GM12875 (cell line): Measurements from ENCODE around the gene OPN4.

Experiments
- H3K4me3 ChIP-seq: one replicate; pipeline ENCODE4 v1.5.1; 2011; ENCODE audit warnings: low read depth, low read length, control low read depth
- TF ChIP-seq, protein P1 (sequence below): IDR thresholded peaks from 2 replicates; pipeline ENCODE4 v1.5.1; 2011; ENCODE audit warnings: low read depth, mild to moderate bottlenecking, control low read depth, inconsistent platforms, low read length, moderate library complexity, borderline replicate concordance; ENCODE audit not compliant: insufficient read depth

Gene OPN4

DNA sequence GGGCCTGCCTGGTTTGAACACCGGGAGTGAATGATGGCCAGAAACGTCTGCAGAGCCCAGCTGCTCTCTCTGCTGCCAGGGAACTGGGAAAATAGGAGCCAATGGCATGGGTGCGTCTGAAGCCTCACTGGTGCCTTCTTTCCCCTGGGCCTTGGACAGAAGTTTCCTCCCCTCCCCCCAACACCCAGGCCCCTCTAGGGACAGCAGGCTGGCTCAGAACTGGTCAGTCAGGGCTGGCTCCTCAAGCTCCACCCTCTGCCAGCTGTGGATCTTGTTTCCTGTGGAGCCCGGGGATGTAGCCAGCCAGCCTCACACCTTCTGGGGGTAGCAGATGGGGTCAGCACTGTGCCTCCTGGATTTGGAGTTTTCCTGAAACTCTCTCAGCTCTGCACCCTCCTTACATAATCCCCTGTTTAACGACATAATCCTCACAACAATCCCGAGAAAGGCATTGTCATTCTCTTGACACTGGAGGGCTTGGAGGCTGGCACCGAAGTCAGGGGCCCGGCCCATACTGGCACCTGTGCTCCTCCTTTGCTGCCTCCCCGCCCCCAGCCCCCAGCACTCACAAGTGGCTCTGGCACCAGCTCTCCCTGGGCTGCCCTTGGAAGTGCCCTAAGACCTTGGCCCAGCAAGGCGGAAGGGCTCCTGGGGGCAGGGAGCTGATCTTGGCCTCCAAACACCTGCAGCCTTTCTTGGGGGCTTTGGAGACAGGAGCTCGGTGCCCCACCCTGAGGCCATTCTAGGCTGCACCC lies 19.7 kb downstream of the OPN4 start:
- H3K4me3 ChIP-seq = no peak overlapping the region
- TF ChIP-seq, protein P1, sequence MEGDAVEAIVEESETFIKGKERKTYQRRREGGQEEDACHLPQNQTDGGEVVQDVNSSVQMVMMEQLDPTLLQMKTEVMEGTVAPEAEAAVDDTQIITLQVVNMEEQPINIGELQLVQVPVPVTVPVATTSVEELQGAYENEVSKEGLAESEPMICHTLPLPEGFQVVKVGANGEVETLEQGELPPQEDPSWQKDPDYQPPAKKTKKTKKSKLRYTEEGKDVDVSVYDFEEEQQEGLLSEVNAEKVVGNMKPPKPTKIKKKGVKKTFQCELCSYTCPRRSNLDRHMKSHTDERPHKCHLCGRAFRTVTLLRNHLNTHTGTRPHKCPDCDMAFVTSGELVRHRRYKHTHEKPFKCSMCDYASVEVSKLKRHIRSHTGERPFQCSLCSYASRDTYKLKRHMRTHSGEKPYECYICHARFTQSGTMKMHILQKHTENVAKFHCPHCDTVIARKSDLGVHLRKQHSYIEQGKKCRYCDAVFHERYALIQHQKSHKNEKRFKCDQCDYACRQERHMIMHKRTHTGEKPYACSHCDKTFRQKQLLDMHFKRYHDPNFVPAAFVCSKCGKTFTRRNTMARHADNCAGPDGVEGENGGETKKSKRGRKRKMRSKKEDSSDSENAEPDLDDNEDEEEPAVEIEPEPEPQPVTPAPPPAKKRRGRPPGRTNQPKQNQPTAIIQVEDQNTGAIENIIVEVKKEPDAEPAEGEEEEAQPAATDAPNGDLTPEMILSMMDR = no peak

DNA sequence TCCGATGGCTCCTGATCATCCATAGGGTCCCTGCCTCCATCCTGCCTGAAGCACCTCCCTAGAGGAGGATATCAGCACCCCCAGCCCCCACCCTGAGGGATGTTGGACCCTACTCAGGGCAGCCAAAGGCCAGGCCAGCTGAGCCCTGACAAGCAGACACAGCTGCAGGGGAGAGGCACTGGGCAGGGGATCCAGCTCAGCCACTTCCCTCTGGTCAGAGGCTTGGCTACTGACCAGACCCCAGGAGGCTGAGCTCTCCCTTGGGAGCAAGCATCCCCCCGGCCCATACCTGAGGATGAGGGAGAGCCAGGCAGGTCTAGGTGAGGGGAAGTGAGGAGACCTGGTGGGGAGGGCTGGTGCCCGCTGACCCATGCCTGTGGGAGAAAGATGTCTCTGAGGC lies 20.6 kb downstream of the OPN4 start:
- TF ChIP-seq, protein P1 = no peak
- no peak overlapping the region for H3K4me3 ChIP-seq

DNA sequence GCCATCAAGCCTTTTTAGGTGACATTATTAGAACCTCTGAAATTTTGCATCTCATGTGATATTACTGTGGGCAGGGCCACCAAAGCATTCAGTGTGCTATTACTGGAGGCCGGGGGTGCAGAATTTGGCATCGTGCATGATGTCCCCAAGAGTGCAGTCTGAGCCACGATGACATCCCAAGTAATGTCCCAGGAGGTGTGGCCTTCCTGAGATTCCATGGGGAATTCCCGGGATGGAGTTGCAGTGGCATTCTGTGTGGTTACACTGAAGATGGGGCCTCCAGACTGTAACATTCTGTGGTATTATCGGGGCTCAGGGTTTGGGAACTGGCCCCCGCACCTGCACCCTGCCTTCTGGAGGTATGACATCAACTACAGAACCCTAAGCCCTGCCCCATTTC lies 23.0 kb downstream of the OPN4 start:
- H3K4me3 ChIP-seq = no peak overlapping the region
- TF ChIP-seq, protein P1 = no peak

DNA sequence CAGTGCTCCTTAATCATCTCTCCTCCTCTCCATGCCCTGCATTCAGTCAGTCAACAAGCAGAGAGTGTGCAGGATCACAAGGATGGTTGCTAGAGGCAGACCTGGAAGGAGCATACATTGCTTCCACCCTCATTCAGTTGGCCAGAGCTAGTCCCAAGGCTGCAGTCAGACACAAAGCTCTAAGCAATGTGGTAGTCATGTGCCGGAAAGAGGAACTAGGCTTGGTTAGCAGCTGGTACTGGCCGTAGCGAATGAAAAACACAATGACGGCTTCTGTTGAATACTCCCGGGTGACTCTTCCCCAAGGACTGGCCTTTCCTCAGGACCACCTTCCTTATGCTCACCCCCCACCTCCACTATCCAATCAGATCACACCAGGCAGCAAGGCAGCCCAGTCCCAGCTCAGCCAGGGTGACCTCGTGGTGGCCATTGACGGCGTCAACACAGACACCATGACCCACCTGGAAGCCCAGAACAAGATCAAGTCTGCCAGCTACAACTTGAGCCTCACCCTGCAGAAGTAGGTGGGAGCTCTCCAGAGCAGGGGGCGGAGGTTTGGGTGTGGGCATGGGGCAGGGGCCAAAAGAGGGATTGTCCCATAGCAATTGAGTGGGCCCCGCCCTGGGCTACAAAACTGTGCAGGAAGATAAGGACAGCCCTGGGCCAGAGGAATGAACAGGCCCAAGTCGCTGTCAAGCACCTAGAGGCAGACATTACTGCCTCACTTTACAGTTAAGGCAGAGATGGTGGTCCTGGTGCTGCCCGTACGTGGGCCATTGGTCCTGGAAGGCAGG lies 24.8 kb downstream of the OPN4 start:
- no peak overlapping the region for H3K4me3 ChIP-seq
- TF ChIP-seq, protein P1 = no peak

DNA sequence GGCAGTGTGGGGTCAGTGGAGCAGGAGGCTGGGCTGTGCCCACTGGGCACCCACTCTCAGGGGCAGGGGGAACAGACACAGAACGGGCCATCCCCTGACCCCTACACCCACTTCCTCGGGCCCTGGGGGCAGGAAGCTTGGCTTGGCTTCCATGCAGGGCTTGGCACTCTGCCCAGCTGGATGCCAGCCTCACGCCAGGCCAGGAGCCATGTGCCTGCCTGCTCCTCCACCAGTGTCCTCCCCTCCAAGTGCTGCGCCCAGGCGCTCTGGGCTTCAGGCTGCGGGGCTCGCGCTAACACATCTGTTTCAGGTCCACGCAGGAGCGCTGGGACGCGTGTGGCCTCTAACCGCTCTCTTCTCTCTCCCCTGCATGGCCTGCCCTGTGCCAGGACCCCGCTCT lies 26.7 kb downstream of the OPN4 start:
- TF ChIP-seq, protein P1 = no peak
- no peak overlapping the region for H3K4me3 ChIP-seq

DNA sequence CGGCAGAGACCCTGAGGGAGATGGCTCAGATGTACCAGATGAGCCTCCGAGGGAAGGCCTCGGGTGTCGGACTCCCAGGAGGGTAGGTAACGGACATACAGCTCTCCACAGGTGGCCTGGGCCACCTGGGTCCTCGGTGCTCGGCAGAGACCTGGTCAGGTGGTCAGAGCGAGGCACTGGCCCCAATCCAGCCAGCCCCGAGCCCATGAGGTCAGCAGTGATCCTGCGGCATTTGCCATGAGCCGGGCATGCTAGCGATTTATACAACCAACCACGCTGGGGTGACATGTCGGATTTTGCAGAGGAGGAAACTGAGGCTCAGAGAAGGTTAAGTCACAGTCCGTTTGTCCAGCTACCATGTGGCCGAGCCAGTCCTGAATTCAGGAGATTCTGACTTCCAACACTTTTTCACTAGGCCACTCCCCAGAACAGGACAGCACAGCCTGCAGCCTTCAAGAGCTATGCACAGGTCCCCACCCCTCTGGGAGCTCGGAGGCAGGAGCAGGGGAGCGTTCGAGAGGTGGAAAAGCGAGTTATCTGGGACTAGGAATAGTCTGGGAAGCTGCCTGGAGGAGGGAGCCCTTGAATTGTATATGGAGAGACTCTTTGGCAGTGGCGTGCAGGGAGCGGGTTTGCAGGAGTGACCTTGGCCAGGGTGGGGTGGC lies 27.5 kb downstream of the OPN4 start:
- TF ChIP-seq, protein P1 = no peak

DNA sequence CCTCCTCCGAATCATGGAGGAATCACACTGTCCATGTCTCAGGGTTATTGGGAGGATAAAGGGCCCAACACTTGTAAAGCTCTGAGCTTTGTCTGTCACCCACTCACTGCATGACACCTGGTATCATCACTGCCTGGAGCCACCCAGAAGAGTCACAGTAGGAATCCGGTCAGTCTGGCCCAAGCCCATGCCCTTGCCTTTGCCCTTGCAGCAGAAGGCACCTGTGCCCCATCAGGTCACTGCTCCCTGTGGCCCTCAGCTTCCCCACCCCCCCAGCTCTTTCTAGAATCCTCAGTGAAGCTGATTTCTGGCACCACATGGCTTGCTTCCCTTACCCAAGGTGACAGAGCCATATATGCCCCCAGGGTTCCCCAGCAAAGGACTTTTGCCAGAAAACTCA lies 28.3 kb downstream of the OPN4 start:
- TF ChIP-seq, protein P1 = no peak
- no peak overlapping the region for H3K4me3 ChIP-seq

More for the DNA sequence above, 27.5 kb downstream of the OPN4 start:
- H3K4me3 ChIP-seq = no peak overlapping the region
